ENCODE measurements around the gene GRID1. TPM values are rescaled to one million over a fixed set of nuclear protein-coding genes. Genes with fewer than 3 reads are reported as not detected.
A peak's percentile ranks its signal among the peaks of the same experiment; 100 is the strongest.

GRID1 gene
- total and polyA plus RNA-seq, 9 of the 15 experiments (the other 6 are each of a cell fraction or from before 2014, with no cell fraction given): 0.01 to 7.2 (median 1.2) TPM

GRCh38 chr10:85901599-85901998, 465.0 kb downstream of the GRID1 start:
- intact Hi-C loops (cut with micrococcal nuclease) (no loop called here), in situ Hi-C loops (cut with MboI) (no loop called here)
- Histone ChIP-seq H3K36me3 (ENCODE audit: control insufficient read depth, insufficient read depth, low read length) (no peaks in the 10 kb centered on the region), H3K4me3 (no peak overlapping the region), H2AFZ (ENCODE audit: low read depth, low read length) (0 out of 2 replicates have a peak overlapping the region, but pooled peaks have one; percentile 9), H3K9me3 (replicated peaks; ENCODE audit: control insufficient read depth, insufficient read depth, low read depth, low read length) (no peaks in the 10 kb centered on the region), H3K27ac (ENCODE audit: extremely low read depth, low read depth, low read length) (peak overlapping the region; percentile 31; the same call in 1 of the 3 replicates), H3K9me1 (ENCODE audit: control insufficient read depth, insufficient read depth, low read length) (no peaks in the 10 kb centered on the region), H3K4me1 (replicated peaks in 1 of 2; ENCODE audit: control insufficient read depth in 2 of 2, insufficient read depth in 2 of 2, low read length in 2 of 2) (peaks cover 0 to 12% of the 10 kb centered on the region in 2 experiments; a peak in 2 of 5 replicates), H3K4me2 (ENCODE audit: insufficient read depth, low read length) (peak overlapping the region; percentile 32), H3K79me2 (ENCODE audit: control insufficient read depth, insufficient read depth, low read length) (no peaks in the 10 kb centered on the region), H4K20me1 (replicated peaks; ENCODE audit: control insufficient read depth, insufficient read depth, low read length) (no peaks in the 10 kb centered on the region), H3K9ac (ENCODE audit: insufficient read depth in 1 of 2, low read depth in 2 of 2, low read length in 2 of 2) (no peak overlapping the region), H3K27me3 (ENCODE audit: control insufficient read depth in 2 of 2, insufficient read depth in 2 of 2, low read length in 2 of 2) (no peaks in the 10 kb centered on the region)
- 0% methylated on average over 4 of the region's 4 CpGs for WGBS (ENCODE audit: insufficient coverage, low coverage, missing lambda C conversion rate)
- no peak for TF ChIP-seq ZNF785 (CRISPR knock-in tag; IDR thresholded peaks at IDR 0.05)
- no peak for TF ChIP-seq SAFB2 (IDR thresholded peaks at IDR 0.05; ENCODE audit: borderline replicate concordance, low read depth, low read length, severe bottlenecking)
- no peak for TF ChIP-seq HDAC2 (IDR thresholded peaks at IDR 0.05)
- no peak for TF ChIP-seq ZFP91 (CRISPR knock-in tag; IDR thresholded peaks at IDR 0.05)
- no peak for TF ChIP-seq NR2C1 (IDR thresholded peaks at IDR 0.05)
- TF ChIP-seq NR2C1 (tag; IDR thresholded peaks at IDR 0.05): no peak
- TF ChIP-seq RAD51 (IDR thresholded peaks at IDR 0.05; ENCODE audit: borderline replicate concordance, low read depth): no peak
- no peak for TF ChIP-seq PPARD (CRISPR knock-in tag; IDR thresholded peaks at IDR 0.05)
- TF ChIP-seq ILK (tag; IDR thresholded peaks at IDR 0.05; ENCODE audit: borderline replicate concordance, low read depth): no peak
- no peak for TF ChIP-seq ZNF274 (IDR thresholded peaks at IDR 0.05; ENCODE audit: borderline replicate concordance, low read depth, low read length)
- no peak for TF ChIP-seq KHSRP (IDR thresholded peaks at IDR 0.05)
- TF ChIP-seq ZNF77 (CRISPR knock-in tag; IDR thresholded peaks at IDR 0.05): no peak
- TF ChIP-seq TRIM24 (IDR thresholded peaks at IDR 0.05): no peak
- TF ChIP-seq CBX5 (IDR thresholded peaks at IDR 0.05; ENCODE audit: borderline replicate concordance, low read depth): no peak
- no peak for TF ChIP-seq RFX7 (CRISPR knock-in tag; IDR thresholded peaks at IDR 0.05)
- BruUV-seq (replicated peaks): no TSS peak
- no peak for FAIRE-seq
- no peak for DNase-seq (ENCODE audit: extremely low read depth in 1 of 4, low spot score in 3 of 4)
- ChIA-PET CTCF (ENCODE audit: low intra/inter-chr PET ratio) (no interaction called here), POLR2A (no interaction called here)
- no peak for ATAC-seq
